HepG2 (cell line): ENCODE measurements around the gene CDH22. TPM values are rescaled to one million over a fixed set of nuclear protein-coding genes. Genes with fewer than 3 reads are reported as not detected.

Experiments
- ATAC-seq: fragments of 200-7000 bp; cut with Tn5 transposase; 3 replicates; pipeline ENCODE4 v1.9.1; 2020; ENCODE audit warnings: mild to moderate bottlenecking, moderate library complexity
- BruUV-seq: library from RNA; stranded (reverse); fragments of 400-500 nt; replicated peaks from 2 replicates; lab custom pipeline; 2021; lab: Mats Ljungman, UMichigan
- CTCF ChIA-PET: fragments of 300-600 bp; formaldehyde crosslinking; extraction: SDS; loops from one replicate; lab custom pipeline; 2021; ENCODE audit warnings: low total read pairs, inconsistent platforms, low intra/inter-chr PET ratio; lab: Yijun Ruan, JAX
- POLR2A ChIA-PET: fragments of 350-600 bp; sonication (Branson Sonifier 250); formaldehyde crosslinking; loops from one replicate; lab custom pipeline; 2020; ENCODE audit warnings: antibody characterized with exemption, inconsistent platforms; lab: Yijun Ruan, JAX
- DNase-seq: peaks from one replicate; pipeline ENCODE4 v3.0.0-alpha.2; 2015; ENCODE audit warnings: low spot score
- FAIRE-seq: peaks from 3 replicates; lab custom pipeline; 2011; peaks lifted over from hg19 to GRCh38; lab: Jason Lieb, UNC
- H2AFZ ChIP-seq: one replicate; pipeline ENCODE4 v1.6.1; 2011; ENCODE audit warnings: low read length, inconsistent platforms
- H3K27ac ChIP-seq: fragments of 300-600 bp; 3 replicates; pipeline ENCODE4 v1.8.0; 2011; ENCODE audit warnings: mixed run types, mild to moderate bottlenecking, mixed read lengths, low read length, inconsistent platforms; ENCODE audit not compliant: insufficient read depth; ENCODE audit errors: extremely low read length
- H3K27me3 ChIP-seq, 2 experiments: fragments of 200-600 bp in 1 of 2; 2 replicates in 1 of 2; 3 replicates in 1 of 2; pipeline versions ENCODE4 v1.6.0 to v1.8.0; 2011; ENCODE audit warnings: low read length in 2 of 2, mild to moderate bottlenecking in 2 of 2, moderate library complexity in 2 of 2, inconsistent platforms in 1 of 2; ENCODE audit not compliant: insufficient read depth in 2 of 2, control insufficient read depth in 1 of 2
- H3K36me3 ChIP-seq, 2 experiments: fragments of 200-600 bp in 1 of 2; replicated peaks in 1 of 2; 2 replicates in 1 of 2; 3 replicates in 1 of 2; pipeline versions ENCODE4 v1.5.1 to v1.8.0; 2011; ENCODE audit warnings: low read length in 2 of 2, inconsistent platforms in 1 of 2; ENCODE audit not compliant: insufficient read depth in 2 of 2, control insufficient read depth in 1 of 2
- H3K4me1 ChIP-seq: 2 replicates; pipeline ENCODE4 v1.5.1; 2012; ENCODE audit warnings: low read length, inconsistent platforms; ENCODE audit not compliant: insufficient read depth
- H3K4me2 ChIP-seq: 2 replicates; pipeline ENCODE4 v1.6.0; 2011; ENCODE audit warnings: low read depth, low read length, inconsistent platforms
- H3K4me3 ChIP-seq, 3 experiments: fragments of 200-600 bp in 1 of 3; sonication (generic), shearing (Covaris generic) in 1 of 3; replicated peaks in 1 of 3; 2 replicates each; pipeline ENCODE4 v1.5.1; 2011 to 2016; ENCODE audit warnings: low read length in 3 of 3, inconsistent platforms in 2 of 3, low read depth in 2 of 3, mild to moderate bottlenecking in 2 of 3, control low read depth in 1 of 3, mixed read lengths in 1 of 3; ENCODE audit not compliant: insufficient read depth in 1 of 3
- H3K79me2 ChIP-seq: one replicate; pipeline ENCODE4 v1.6.1; 2011; ENCODE audit warnings: low read length, inconsistent platforms; ENCODE audit not compliant: insufficient read depth
- H3K9ac ChIP-seq: 2 replicates; pipeline ENCODE4 v1.6.0; 2011; ENCODE audit warnings: mild to moderate bottlenecking, low read depth, low read length, inconsistent platforms; ENCODE audit not compliant: insufficient read depth
- H3K9me3 ChIP-seq: 2 replicates; pipeline ENCODE4 v1.5.1; 2012; ENCODE audit warnings: mild to moderate bottlenecking, low read length
- H4K20me1 ChIP-seq: 2 replicates; pipeline ENCODE4 v1.6.0; 2011; ENCODE audit warnings: inconsistent platforms, mild to moderate bottlenecking, low read length, moderate library complexity; ENCODE audit not compliant: insufficient read depth
- CSRNP1 ChIP-seq: sonication (generic); formaldehyde crosslinking; IDR thresholded peaks from 2 replicates; pipeline ENCODE4 v1.8.1; 2023; ENCODE audit warnings: mild to moderate bottlenecking, missing genetic modification reagents
- MAFF ChIP-seq: IDR thresholded peaks from 2 replicates; pipeline ENCODE4 v1.6.1; 2011; ENCODE audit warnings: low read depth, low read length, improper control_type of control experiment
- MIXL1 ChIP-seq: IDR thresholded peaks from 2 replicates; pipeline ENCODE4 v1.6.1; 2016
- MLLT10 ChIP-seq: sonication (generic); formaldehyde crosslinking; IDR thresholded peaks from 2 replicates; pipeline ENCODE4 v1.4.0; 2020; ENCODE audit warnings: missing genetic modification reagents
- PCBP1 ChIP-seq: fragments of 200-400 bp; formaldehyde crosslinking; IDR thresholded peaks from 2 replicates; pipeline ENCODE4 v1.6.1; 2017; ENCODE audit warnings: mild to moderate bottlenecking, low read depth, low read length, borderline replicate concordance
- PPARG ChIP-seq: conservative IDR thresholded peaks from 2 replicates; pipeline ENCODE4 v1.6.1; 2016; ENCODE audit warnings: missing biosample characterization, missing genetic modification reagents
- RNF2 ChIP-seq: fragments of 450-650 bp; conservative IDR thresholded peaks from 2 replicates; pipeline ENCODE4 v1.6.1; 2016; ENCODE audit warnings: low read depth
- SMYD3 ChIP-seq: sonication (generic); formaldehyde crosslinking; IDR thresholded peaks from 2 replicates; pipeline ENCODE4 v1.8.1; 2023; ENCODE audit warnings: mild to moderate bottlenecking, missing genetic modification reagents
- TAF1 ChIP-seq: sonication (generic); formaldehyde crosslinking; IDR thresholded peaks from 2 replicates; pipeline ENCODE4 v1.4.0; 2020; ENCODE audit warnings: missing genetic modification reagents
- TFAP4 ChIP-seq: sonication (generic); IDR thresholded peaks from 2 replicates; pipeline ENCODE4 v1.6.1; 2016; ENCODE audit warnings: low read depth, borderline replicate concordance
- ZBTB14 ChIP-seq: sonication (generic); formaldehyde crosslinking; IDR thresholded peaks from 2 replicates; pipeline ENCODE4 v1.4.0; 2020; ENCODE audit warnings: missing genetic modification reagents
- ZBTB38 ChIP-seq: sonication (generic); formaldehyde crosslinking; IDR thresholded peaks from 2 replicates; pipeline ENCODE4 v1.5.1; 2020; ENCODE audit warnings: mild to moderate bottlenecking, missing genetic modification reagents
- ZNF180 ChIP-seq: sonication (generic); formaldehyde crosslinking; IDR thresholded peaks from 2 replicates; pipeline ENCODE4 v1.4.0; 2020; ENCODE audit warnings: low read depth, missing genetic modification reagents, borderline replicate concordance
- ZNF609 ChIP-seq: sonication (generic); formaldehyde crosslinking; IDR thresholded peaks from 2 replicates; pipeline ENCODE4 v1.4.0; 2020; ENCODE audit warnings: mild to moderate bottlenecking, missing genetic modification reagents, borderline replicate concordance
- WGBS: methylation state at CpG from one replicate; pipeline ENCODE4 v1.1.6; 2017; ENCODE audit warnings: low lambda C conversion rate; 5-methylcytosine and 5-hydroxymethylcytosine counted together
- in situ Hi-C: cut with HindIII; loops from 2 replicates; pipeline ENCODE4 v1.10.0; 2017; ENCODE audit warnings: low pct_unique_long_range_greater_than_20kb; ENCODE audit not compliant: extremely low pct_ligation_motif_present
- intact Hi-C: fragments of 100-400 bp; cut with micrococcal nuclease; formaldehyde crosslinking; loops from one replicate; pipeline ENCODE4 v1.10.0; 2022; ENCODE audit not compliant: unreplicated experiment
- polyA plus RNA-seq, 8 experiments: library from polyadenylated mRNA; depleted of rRNA in 3 of 8; stranded (reverse) in 7 of 8; unstranded in 1 of 8; fragments of >200 nt; fragmentation: Illumina TruSeq in 4 of 8; extraction: Trizol in 4 of 8; gene quantifications; 2 replicates each; pipeline versions ENCODE4 v1.2.1 to v1.2.3, GENCODE V29; 2011 to 2016; ENCODE audit warnings: low read depth in 4 of 8, missing spikeins in 1 of 8, mixed read lengths in 1 of 8; ENCODE audit not compliant: insufficient read depth in 1 of 8
- total RNA-seq, 5 experiments: library from RNA; depleted of rRNA; stranded (reverse); fragments of >200 nt; fragmentation: Illumina TruSeq; extraction: Trizol; gene quantifications; 2 replicates each; pipeline ENCODE4 v1.2.3, GENCODE V29; 2016; ENCODE audit warnings: low read depth in 1 of 5

Gene CDH22
- total and polyA plus RNA-seq, 2 of the 13 experiments (the other 11 are each of a cell fraction or from before 2014, with no cell fraction given): not detected

- peaks cover 41% of the 10 kb centered on the region for H3K4me1 ChIP-seq
- CTCF ChIA-PET: no interaction called here
- H3K9ac ChIP-seq: no peak overlapping the region
- no peak overlapping the region for H2AFZ ChIP-seq
- H3K27me3 ChIP-seq: peaks cover 3 to 29% of the 10 kb centered on the region in 2 experiments; a peak in 4 of 5 replicates
- H3K36me3 ChIP-seq: no peaks in the 10 kb centered on the region
- no peak overlapping the region for H3K4me3 ChIP-seq
- 28% methylated on average over 12 of the region's 12 CpGs for WGBS
- in situ Hi-C loops (no loop called here), intact Hi-C loops (no loop called here)
- H3K9me3 ChIP-seq: no peaks in the 10 kb centered on the region
- H3K27ac ChIP-seq: no peak overlapping the region
- no peaks in the 10 kb centered on the region for H3K79me2 ChIP-seq
- H4K20me1 ChIP-seq: no peaks in the 10 kb centered on the region
- no TSS peak for BruUV-seq
- ATAC-seq (peak; percentile 29), DNase-seq (no peak), FAIRE-seq (no peak)
- POLR2A ChIA-PET: interaction anchor here (1.1 to 1.4 kb wide), 2 partner anchors 31 to 32 kb away, joined by 4 to 9 read pairs; no protein-coding TSS in a partner anchor
- H3K4me2 ChIP-seq: no peak overlapping the region
- no peak for TF ChIP-seq MAFF
- TF ChIP-seq PPARG (CRISPR knock-in tag): no peak
- no peak for TF ChIP-seq MLLT10
- no peak for TF ChIP-seq TAF1
- no peak for TF ChIP-seq PCBP1
- no peak for TF ChIP-seq RNF2
- TF ChIP-seq CSRNP1 (CRISPR knock-in tag): no peak
- TF ChIP-seq ZBTB14 (CRISPR knock-in tag): no peak
- TF ChIP-seq MIXL1: no peak
- no peak for TF ChIP-seq SMYD3 (CRISPR knock-in tag)
- no peak for TF ChIP-seq ZBTB38
- no peak for TF ChIP-seq ZNF180 (CRISPR knock-in tag)
- no peak for TF ChIP-seq ZNF609 (CRISPR knock-in tag)
- TF ChIP-seq TFAP4: no peak
Observed at GRCh38 chr20:46332373-46333160, 24.3 kb upstream of the CDH22 start.
